Chondrocyte (in vitro differentiated cells): ENCODE data around the gene IL3RA. TPM values are rescaled to one million over a fixed set of nuclear protein-coding genes. Genes with fewer than 3 reads are reported as not detected.

Source experiments
- DNase-seq: peaks from one replicate; pipeline ENCODE4 v3.0.0; 2021; ENCODE audit warnings: mixed read lengths, low spot score
- H3K27ac Mint-ChIP-seq: one replicate; pipeline ENCODE4 v1.8.0; 2021; ENCODE audit warnings: mild to moderate bottlenecking, moderate library complexity, mixed read lengths; ENCODE audit not compliant: unreplicated experiment
- H3K27me3 Mint-ChIP-seq: 2 replicates; pipeline ENCODE4 v1.8.0; 2021; ENCODE audit warnings: low read depth, mixed read lengths
- H3K36me3 Mint-ChIP-seq: 2 replicates; pipeline ENCODE4 v1.8.0; 2021; ENCODE audit warnings: low read depth, mixed read lengths
- H3K4me1 Mint-ChIP-seq: 2 replicates; pipeline ENCODE4 v1.8.0; 2021; ENCODE audit warnings: low read depth, mild to moderate bottlenecking, mixed read lengths
- H3K4me3 Mint-ChIP-seq: one replicate; pipeline ENCODE4 v1.8.0; 2021; ENCODE audit warnings: mild to moderate bottlenecking, moderate library complexity, mixed read lengths; ENCODE audit not compliant: unreplicated experiment
- H3K9me3 Mint-ChIP-seq: 2 replicates; pipeline ENCODE4 v1.8.0; 2021; ENCODE audit warnings: low read depth, mixed read lengths
- total RNA-seq: library from RNA; stranded (reverse); gene quantifications from 3 replicates; pipeline ENCODE4 v1.2.1, GENCODE V29; 2021
- TF ChIP-seq, protein P1 (sequence below): fragments of 200-600 bp; sonication (generic); IDR thresholded peaks from 2 replicates; pipeline ENCODE4 v1.5.0; 2021; ENCODE audit warnings: antibody characterized with exemption, mild to moderate bottlenecking, moderate library complexity

Gene IL3RA
- total RNA-seq, 1 donor from 2014 or later, result 0.47 TPM

DNA sequence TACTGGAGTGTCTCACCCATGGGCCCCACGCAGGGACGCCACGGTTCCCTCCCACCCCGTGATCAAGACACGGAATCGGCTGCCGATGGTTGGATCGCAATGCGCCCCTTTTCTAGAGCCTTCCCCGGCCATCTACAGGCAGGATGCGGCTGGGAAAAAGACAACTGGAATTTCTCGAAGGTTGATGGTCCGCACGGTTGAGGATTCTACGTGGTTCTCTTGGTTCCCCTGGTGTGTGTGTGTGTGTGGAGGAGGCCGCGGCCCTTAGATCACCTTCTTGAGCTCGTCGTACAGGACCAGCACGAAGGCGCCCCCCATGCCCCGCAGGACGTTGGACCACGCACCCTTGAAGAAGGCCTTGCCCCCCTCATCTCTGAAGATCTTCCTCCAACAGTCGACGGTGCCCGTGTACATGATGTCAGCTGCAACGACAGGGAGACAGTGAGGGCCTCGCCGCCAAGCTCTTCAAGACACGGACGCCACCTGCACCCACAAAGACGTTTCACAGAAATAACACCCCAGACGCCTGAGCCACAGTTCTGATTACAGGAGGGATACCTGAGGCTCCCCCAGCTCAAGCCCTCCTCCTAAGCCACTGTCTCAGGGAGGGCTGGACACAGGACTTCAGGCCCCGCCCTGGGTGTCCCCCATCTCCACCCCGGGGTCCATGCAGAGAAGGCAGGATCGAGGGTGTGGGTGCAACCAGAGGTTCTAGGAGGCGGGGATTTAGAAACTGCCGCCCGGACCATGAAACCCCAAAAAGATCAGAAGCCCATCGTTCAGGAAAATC is 49.9 kb downstream of the IL3RA start:
- Mint-ChIP-seq H3K36me3 (peaks cover 41% of the 10 kb centered on the region), H3K4me1 (peaks cover 35% of the 10 kb centered on the region), H3K27me3 (no peaks in the 10 kb centered on the region), H3K9me3 (no peaks in the 10 kb centered on the region), H3K27ac (no peak overlapping the region), H3K4me3 (no peak overlapping the region)
- peak; percentile 80 for DNase-seq
- TF ChIP-seq, protein P1, sequence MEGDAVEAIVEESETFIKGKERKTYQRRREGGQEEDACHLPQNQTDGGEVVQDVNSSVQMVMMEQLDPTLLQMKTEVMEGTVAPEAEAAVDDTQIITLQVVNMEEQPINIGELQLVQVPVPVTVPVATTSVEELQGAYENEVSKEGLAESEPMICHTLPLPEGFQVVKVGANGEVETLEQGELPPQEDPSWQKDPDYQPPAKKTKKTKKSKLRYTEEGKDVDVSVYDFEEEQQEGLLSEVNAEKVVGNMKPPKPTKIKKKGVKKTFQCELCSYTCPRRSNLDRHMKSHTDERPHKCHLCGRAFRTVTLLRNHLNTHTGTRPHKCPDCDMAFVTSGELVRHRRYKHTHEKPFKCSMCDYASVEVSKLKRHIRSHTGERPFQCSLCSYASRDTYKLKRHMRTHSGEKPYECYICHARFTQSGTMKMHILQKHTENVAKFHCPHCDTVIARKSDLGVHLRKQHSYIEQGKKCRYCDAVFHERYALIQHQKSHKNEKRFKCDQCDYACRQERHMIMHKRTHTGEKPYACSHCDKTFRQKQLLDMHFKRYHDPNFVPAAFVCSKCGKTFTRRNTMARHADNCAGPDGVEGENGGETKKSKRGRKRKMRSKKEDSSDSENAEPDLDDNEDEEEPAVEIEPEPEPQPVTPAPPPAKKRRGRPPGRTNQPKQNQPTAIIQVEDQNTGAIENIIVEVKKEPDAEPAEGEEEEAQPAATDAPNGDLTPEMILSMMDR, result no peak

DNA sequence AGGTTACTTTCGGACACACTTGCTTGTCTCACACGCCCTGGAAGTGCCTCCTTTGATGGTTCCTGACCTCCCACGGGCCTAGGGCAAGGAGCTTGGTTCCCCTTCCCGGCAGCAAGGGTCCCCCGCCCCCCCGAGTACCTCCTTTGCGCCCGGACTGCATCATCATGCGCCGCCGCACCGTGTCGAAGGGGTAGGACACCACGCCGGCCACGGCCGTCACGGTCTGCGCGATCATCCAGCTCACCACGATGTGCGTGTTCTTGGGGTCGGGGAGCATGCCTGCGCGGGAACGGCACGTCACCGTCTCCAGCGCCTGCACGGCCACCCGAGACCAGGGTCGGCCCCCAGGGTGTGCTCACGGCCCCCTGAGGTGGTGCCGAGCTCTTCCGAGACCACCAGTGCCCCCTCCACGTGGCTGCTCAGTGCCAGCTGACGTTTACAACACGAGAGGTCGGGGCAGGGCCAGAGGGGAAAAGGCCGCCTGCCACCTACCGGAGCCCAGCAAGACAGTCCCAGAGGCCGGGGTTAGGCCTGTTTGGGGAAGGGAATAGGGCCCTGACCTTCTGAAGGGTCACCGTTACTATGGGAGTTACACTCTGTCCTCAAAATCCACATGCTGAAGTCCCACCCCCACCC is 50.7 kb downstream of the IL3RA start:
- Mint-ChIP-seq H3K36me3 (peaks cover 41% of the 10 kb centered on the region), H3K4me3 (no peak overlapping the region), H3K4me1 (peaks cover 35% of the 10 kb centered on the region), H3K9me3 (no peaks in the 10 kb centered on the region), H3K27me3 (no peaks in the 10 kb centered on the region), H3K27ac (no peak overlapping the region)
- DNase-seq, result peak; percentile 94
- TF ChIP-seq, protein P1, result no peak

DNA sequence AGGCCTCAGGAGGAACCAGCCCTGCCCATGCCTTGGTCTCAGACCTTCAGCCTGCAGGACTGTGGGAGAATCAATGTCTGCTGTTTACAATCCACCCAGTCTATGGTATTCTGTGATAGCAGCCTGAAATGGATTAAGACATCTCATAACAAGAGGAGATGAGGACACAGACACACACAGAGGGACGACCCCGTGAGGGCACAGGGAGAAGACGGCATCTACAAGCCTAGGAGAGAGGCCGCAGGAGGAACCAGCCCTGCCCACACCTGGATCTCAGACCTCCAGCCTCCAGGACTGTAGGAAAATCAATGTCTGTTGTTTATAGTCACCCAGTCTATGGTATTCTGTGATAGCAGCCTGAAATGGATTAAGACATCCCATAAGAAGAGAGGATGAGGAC is 52.1 kb downstream of the IL3RA start:
- TF ChIP-seq, protein P1, result no peak
- Mint-ChIP-seq H3K4me3 (no peak overlapping the region), H3K9me3 (no peaks in the 10 kb centered on the region), H3K27me3 (no peaks in the 10 kb centered on the region), H3K36me3 (peaks cover 40% of the 10 kb centered on the region), H3K4me1 (peaks cover 33% of the 10 kb centered on the region), H3K27ac (no peak overlapping the region)
- peak; percentile 58 for DNase-seq

DNA sequence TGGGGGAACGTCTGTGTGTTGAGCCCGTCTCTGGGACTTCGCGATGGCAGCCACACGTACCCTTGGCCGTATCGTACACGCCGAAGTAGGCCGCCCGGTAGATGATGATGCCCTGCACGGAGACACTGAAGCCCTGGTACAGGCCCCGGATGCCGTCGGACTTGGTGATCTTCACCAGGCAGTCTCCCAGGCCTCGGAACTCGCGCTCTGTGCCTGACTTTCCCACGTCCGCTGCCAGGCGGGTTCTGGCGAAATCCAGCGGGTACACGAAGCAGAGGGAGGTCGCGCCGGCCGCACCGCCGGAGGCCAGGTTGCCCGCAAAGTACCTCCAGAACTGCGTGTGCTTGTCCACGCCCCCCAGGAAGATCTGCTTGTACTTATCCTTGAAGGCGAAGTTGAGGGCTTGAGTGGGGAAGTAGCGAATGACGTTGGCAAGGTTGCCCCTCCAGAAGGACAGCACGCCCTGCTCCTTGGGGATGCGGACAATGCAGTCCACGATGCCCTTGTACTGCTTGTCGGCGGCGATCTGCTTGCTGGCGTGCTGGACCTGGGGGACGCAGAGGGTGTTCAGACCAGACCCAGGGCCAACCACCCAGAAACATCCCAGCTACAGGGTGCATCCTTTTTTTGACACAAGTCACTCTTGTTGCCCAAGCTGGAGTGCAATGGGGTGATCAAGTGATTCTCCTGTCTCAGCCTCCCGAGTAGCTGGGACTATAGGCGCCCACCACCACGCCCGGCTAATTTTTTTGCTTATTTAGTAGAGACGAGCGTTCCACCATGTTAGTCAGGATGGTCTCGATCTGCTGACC is 52.8 kb downstream of the IL3RA start:
- DNase-seq, result peak; percentile 91
- Mint-ChIP-seq H3K36me3 (peaks cover 40% of the 10 kb centered on the region), H3K9me3 (no peaks in the 10 kb centered on the region), H3K27me3 (no peaks in the 10 kb centered on the region), H3K4me1 (peaks cover 38% of the 10 kb centered on the region), H3K27ac (no peak overlapping the region), H3K4me3 (no peak overlapping the region)
- TF ChIP-seq, protein P1, result no peak

DNA sequence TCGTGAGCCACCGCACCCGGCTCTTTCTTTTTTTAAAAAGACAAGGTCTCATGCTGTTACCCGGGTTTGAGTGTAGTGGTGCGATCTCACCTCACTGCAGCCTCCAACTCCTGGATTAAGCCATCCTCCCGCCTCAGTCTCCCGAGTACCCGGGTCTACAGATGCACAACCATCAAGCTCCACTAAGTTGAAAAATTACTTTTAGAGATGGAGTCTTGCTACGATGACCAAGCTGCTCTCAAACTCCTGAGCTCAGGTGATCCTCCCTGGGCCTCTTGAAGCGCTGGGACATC is 53.4 kb downstream of the IL3RA start:
- peaks cover 36% of the 10 kb centered on the region for H3K36me3 Mint-ChIP-seq
- peak; percentile 51 for DNase-seq
- peak overlapping the region; percentile 91 for H3K4me3 Mint-ChIP-seq
- H3K4me1 Mint-ChIP-seq, result peaks cover 43% of the 10 kb centered on the region
- H3K9me3 Mint-ChIP-seq, result no peaks in the 10 kb centered on the region
- H3K27ac Mint-ChIP-seq, result no peak overlapping the region
- H3K27me3 Mint-ChIP-seq, result no peaks in the 10 kb centered on the region
- TF ChIP-seq, protein P1, result no peak
